ENCODE results near the gene DDN. TPM values are rescaled to one million over a fixed set of nuclear protein-coding genes. Genes with fewer than 3 reads are reported as not detected.

The DDN gene
- total RNA-seq, 4 donors from 2014 or later = 26.8 to 415 (median 232) TPM

DNA sequence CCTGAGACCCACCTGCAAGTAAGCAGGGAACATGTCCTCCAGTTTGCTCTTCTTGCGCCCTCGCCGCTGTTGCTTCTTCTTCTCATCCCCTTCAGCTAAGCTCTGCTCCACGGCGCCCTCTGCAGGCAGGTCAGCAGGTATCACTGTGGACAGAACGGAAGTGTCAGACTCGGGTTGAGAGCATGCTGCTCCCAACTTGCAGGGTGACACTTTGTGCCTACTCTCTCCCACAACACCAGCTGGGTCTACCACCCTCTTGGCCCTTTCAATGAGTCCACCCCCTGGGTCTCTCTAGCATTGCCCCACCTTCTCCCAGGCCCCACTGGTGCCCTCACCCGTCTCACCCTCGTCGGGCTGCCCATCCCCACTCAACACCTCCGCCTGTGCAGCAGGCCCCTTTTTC lies 44.7 kb upstream of the DDN start:
- no peak overlapping the region for H3K4me3 ChIP-seq
- in situ Hi-C loops (cut with MboI; ENCODE audit: low sequenced_read_pairs in 4 of 4) (no loop called here), intact Hi-C loops (cut with DNase I; ENCODE audit: low total_unique reads) (loop anchor here (2.0 kb wide), 1 partner anchor 47 kb away; no protein-coding TSS in a partner anchor)
- peaks cover 0 to 99% of the 10 kb centered on the region in 2 donors for H3K36me3 ChIP-seq
- H3K4me1 ChIP-seq = no peaks in the 10 kb centered on the region
- no peaks in the 10 kb centered on the region for H3K9me3 ChIP-seq
- TF ChIP-seq POLR2A (IDR thresholded peaks at IDR 0.05) = no peak
- TF ChIP-seq, protein P1, sequence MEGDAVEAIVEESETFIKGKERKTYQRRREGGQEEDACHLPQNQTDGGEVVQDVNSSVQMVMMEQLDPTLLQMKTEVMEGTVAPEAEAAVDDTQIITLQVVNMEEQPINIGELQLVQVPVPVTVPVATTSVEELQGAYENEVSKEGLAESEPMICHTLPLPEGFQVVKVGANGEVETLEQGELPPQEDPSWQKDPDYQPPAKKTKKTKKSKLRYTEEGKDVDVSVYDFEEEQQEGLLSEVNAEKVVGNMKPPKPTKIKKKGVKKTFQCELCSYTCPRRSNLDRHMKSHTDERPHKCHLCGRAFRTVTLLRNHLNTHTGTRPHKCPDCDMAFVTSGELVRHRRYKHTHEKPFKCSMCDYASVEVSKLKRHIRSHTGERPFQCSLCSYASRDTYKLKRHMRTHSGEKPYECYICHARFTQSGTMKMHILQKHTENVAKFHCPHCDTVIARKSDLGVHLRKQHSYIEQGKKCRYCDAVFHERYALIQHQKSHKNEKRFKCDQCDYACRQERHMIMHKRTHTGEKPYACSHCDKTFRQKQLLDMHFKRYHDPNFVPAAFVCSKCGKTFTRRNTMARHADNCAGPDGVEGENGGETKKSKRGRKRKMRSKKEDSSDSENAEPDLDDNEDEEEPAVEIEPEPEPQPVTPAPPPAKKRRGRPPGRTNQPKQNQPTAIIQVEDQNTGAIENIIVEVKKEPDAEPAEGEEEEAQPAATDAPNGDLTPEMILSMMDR (IDR thresholded peaks at IDR 0.05 in 4 of 5, conservative IDR thresholded peaks at IDR 0.05 in 1 of 5) = peak; percentile 37 to 69 (median 52)
- no peak overlapping the region for H3K27ac ChIP-seq
- DNase-seq (peak in 1 of 2 donors; percentile 61), ATAC-seq (peak in 1 of 2 donors; percentile 80)
- H3K27me3 ChIP-seq = no peaks in the 10 kb centered on the region

DNA sequence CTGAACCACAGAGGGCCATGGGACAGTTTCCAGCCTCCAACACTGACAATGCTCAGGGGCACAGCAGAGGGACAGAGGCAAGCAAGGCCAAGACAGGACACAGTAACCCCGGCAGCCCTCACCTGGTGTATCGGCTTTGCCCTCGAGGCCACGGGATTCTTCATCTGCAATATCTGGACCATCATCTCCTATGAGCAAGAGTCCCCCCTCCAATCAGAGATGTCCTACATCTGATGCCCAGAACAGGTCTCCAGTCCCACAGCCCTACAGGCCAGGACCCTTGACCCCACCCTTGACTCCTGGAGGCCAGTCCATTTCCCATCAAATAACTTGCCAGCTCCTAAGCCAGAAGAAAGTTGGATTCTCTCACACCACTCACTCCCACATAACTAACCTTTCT lies 44.1 kb upstream of the DDN start:
- H3K9me3 ChIP-seq = no peaks in the 10 kb centered on the region
- in situ Hi-C loops (cut with MboI; ENCODE audit: low sequenced_read_pairs in 4 of 4) = no loop called here
- ATAC-seq = no peak
- peaks cover 0 to 99% of the 10 kb centered on the region in 2 donors for H3K36me3 ChIP-seq
- H3K4me3 ChIP-seq = no peak overlapping the region
- no peaks in the 10 kb centered on the region for H3K4me1 ChIP-seq
- DNase-seq = no peak
- TF ChIP-seq, protein P1 (IDR thresholded peaks at IDR 0.05 in 4 of 5, conservative IDR thresholded peaks at IDR 0.05 in 1 of 5) = no peak
- no peak for TF ChIP-seq POLR2A (IDR thresholded peaks at IDR 0.05)
- intact Hi-C loops (cut with DNase I; ENCODE audit: low total_unique reads) = loop anchor here (2.0 kb wide), 1 partner anchor 46 kb away; no protein-coding TSS in a partner anchor
- no peaks in the 10 kb centered on the region for H3K27me3 ChIP-seq
- peak overlapping the region in 1 of 4 donors; percentile 10 for H3K27ac ChIP-seq

DNA sequence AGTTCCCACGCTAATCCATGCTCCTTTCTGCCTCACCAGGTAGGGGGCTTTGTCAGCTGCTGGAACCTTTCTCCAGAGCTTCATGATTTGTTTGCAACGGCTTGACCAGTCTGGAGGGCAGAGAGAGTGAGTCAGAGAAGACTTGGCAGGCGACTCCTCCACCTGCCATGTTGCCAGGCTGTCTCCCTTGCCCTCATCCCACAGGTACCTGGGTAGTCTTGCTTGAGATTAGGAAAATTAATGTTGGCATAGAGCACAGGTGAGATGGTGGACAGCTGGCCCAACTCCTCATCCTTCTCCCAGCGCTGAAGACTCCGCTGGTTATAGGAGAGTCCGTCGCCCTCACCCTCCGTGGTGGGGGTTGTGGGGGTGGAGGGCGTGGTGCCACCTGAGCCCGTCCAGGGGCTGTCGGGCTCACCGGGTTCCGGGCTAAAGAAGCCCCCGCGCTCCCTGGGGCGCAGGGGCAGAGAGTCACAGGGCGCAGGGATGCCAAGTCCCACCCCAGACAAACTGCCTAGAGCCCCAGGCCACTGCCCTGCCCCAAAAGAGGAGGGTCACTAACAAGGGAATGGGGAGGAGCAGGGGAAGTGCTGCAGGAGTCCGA lies 42.8 kb upstream of the DDN start:
- in situ Hi-C loops (cut with MboI; ENCODE audit: low sequenced_read_pairs in 4 of 4) = no loop called here
- H3K4me1 ChIP-seq = no peaks in the 10 kb centered on the region
- H3K9me3 ChIP-seq = no peaks in the 10 kb centered on the region
- DNase-seq = no peak
- no peaks in the 10 kb centered on the region for H3K27me3 ChIP-seq
- intact Hi-C loops (cut with DNase I; ENCODE audit: low total_unique reads) = loop anchor here (2.0 kb wide), 1 partner anchor 45 kb away; no protein-coding TSS in a partner anchor
- peaks cover 0 to 100% of the 10 kb centered on the region in 2 donors for H3K36me3 ChIP-seq
- no peak overlapping the region for H3K4me3 ChIP-seq
- peak in 1 of 2 donors; percentile 21 for ATAC-seq
- TF ChIP-seq, protein P1 (IDR thresholded peaks at IDR 0.05 in 4 of 5, conservative IDR thresholded peaks at IDR 0.05 in 1 of 5) = no peak
- no peak for TF ChIP-seq POLR2A (IDR thresholded peaks at IDR 0.05)
- H3K27ac ChIP-seq = no peak overlapping the region

DNA sequence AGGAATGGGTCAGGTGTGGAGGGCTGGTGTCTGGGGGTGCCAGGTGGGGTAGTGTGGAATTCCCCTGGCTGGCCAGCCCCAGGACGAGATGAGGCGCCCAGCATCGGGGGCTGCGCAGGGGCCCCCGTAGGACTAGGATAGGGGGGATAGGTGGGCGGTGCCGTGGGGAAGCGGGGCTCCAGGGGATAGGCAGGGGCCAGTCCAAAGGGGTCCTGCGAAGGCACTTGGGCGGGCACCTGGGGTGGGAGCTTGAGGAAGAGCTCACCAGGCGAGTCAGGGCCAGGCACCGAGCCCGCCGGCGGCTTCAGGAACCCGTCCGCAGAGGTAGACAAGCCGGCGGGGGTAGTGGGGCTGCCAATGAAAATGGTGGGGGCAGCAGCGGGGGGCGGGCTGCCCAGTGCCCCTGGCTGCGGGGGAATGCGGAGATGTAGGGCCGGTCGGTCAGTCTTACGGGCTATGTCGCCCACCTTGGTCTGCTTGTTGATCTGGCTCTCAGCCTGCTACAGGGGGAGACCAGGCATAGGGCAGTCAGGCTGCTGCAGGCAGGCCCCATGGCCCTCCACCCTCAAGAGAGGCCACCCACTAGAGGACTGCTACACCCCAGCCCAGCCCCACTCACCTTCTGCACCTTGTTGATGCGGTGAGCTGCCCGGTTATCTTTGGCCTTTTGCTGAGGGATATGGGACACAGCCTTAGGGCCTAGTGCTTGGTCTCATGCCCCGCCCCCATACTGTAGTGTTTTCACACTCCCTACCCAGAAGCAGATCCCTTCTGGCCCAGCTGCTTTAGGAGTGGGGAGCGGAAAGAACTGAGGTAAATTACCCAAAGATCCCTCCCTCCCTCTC lies 42.1 kb upstream of the DDN start:
- ATAC-seq = peak in 1 of 2 donors; percentile 6
- in situ Hi-C loops (cut with MboI; ENCODE audit: low sequenced_read_pairs in 4 of 4) (no loop called here), intact Hi-C loops (cut with DNase I; ENCODE audit: low total_unique reads) (no loop called here)
- Histone ChIP-seq H3K27ac (no peak overlapping the region), H3K4me3 (no peak overlapping the region), H3K9me3 (no peaks in the 10 kb centered on the region), H3K36me3 (peaks cover 0 to 99% of the 10 kb centered on the region in 2 donors), H3K4me1 (no peaks in the 10 kb centered on the region), H3K27me3 (no peaks in the 10 kb centered on the region)
- no peak for DNase-seq
- TF ChIP-seq, protein P1 (IDR thresholded peaks at IDR 0.05 in 4 of 5, conservative IDR thresholded peaks at IDR 0.05 in 1 of 5) = no peak
- TF ChIP-seq POLR2A (IDR thresholded peaks at IDR 0.05) = no peak

All from gastrocnemius medialis (tissue), 4 donors.